ENCODE measurements around the gene DLGAP1. TPM values are rescaled to one million over a fixed set of nuclear protein-coding genes. Genes with fewer than 3 reads are reported as not detected.

Gene DLGAP1
- total RNA-seq, 4 donors from 2014 or later, result 0.13 to 6.2 (median 0.53) TPM

GRCh38 chr18:3468833-3469232 lies 986.3 kb downstream of the DLGAP1 start:
- in situ Hi-C loops (cut with MboI; ENCODE audit: low sequenced_read_pairs in 4 of 4) (loop anchor here in 2 of 4 donors (10.0 kb wide), 1 partner anchor 196 kb away; no protein-coding TSS in a partner anchor), intact Hi-C loops (cut with DNase I; ENCODE audit: low total_unique reads) (no loop called here)
- H3K27ac ChIP-seq, result no peak overlapping the region
- ATAC-seq, result no peak
- H3K27me3 ChIP-seq, result no peaks in the 10 kb centered on the region
- DNase-seq, result no peak
- H3K36me3 ChIP-seq, result no peaks in the 10 kb centered on the region
- H3K4me1 ChIP-seq, result no peaks in the 10 kb centered on the region
- no peaks in the 10 kb centered on the region for H3K9me3 ChIP-seq
- no peak for TF ChIP-seq POLR2A (IDR thresholded peaks at IDR 0.05)
- TF ChIP-seq, protein P1, sequence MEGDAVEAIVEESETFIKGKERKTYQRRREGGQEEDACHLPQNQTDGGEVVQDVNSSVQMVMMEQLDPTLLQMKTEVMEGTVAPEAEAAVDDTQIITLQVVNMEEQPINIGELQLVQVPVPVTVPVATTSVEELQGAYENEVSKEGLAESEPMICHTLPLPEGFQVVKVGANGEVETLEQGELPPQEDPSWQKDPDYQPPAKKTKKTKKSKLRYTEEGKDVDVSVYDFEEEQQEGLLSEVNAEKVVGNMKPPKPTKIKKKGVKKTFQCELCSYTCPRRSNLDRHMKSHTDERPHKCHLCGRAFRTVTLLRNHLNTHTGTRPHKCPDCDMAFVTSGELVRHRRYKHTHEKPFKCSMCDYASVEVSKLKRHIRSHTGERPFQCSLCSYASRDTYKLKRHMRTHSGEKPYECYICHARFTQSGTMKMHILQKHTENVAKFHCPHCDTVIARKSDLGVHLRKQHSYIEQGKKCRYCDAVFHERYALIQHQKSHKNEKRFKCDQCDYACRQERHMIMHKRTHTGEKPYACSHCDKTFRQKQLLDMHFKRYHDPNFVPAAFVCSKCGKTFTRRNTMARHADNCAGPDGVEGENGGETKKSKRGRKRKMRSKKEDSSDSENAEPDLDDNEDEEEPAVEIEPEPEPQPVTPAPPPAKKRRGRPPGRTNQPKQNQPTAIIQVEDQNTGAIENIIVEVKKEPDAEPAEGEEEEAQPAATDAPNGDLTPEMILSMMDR (IDR thresholded peaks at IDR 0.05 in 4 of 5, conservative IDR thresholded peaks at IDR 0.05 in 1 of 5), result no peak
- H3K4me3 ChIP-seq, result no peak overlapping the region

DNA sequence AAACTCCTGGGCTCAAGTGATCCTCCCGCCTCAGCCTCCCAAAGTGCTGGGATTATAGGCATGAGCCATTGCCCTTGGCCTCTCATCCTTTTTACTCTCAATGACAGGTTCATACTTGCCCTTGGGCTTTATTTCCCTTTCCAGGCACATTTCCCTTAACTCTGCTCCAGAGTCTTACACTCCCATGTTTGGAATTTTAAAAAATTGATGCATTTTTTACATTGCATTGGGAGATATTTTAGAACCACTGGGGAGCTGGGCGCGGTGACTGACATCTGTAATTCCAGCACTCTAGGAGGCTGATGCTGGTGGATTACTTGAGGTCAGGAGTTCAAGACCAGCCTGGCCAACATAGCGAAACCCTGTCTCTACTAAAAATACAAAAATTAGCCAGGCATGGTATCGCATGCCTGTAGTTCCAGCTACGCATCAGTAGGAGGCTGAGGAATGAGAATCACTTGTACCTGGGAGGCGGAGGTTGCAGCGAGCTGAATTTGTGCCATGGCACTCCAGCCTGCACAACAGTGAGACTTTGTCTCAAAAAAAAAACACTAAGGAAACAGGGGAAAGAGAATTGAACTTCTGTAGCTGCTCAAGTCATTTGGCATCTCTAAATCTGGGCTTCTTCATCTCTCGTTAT lies 986.9 kb downstream of the DLGAP1 start:
- in situ Hi-C loops (cut with MboI; ENCODE audit: low sequenced_read_pairs in 4 of 4), result loop anchor here in 2 of 4 donors (10.0 kb wide), 1 partner anchor 197 kb away; no protein-coding TSS in a partner anchor
- no peak overlapping the region for H3K4me3 ChIP-seq
- no peak for ATAC-seq

DNA sequence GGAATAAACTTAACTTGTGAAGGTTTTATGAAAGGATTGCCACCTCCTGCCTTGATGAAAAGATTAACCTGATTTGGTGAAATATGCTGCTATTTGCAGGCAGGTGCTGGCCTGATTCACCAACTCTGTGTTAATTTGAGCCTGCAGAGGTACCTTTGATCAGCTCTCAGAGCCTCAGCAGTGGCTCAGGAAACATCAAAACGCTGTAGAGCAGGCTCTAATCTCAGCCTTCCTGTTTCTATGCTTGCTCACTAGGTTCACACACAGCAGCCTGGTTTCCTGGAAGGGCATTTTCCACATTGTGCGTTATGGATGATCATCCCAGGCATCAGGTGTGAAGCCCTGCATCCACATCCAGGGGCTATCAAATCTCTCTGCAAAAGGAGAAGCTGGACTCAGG lies 988.2 kb downstream of the DLGAP1 start:
- DNase-seq (no peak), ATAC-seq (no peak)
- intact Hi-C loops (cut with DNase I; ENCODE audit: low total_unique reads) (no loop called here), in situ Hi-C loops (cut with MboI; ENCODE audit: low sequenced_read_pairs in 4 of 4) (loop anchor here in 2 of 4 donors (10.0 kb wide), 1 partner anchor 198 kb away; no protein-coding TSS in a partner anchor)
- Histone ChIP-seq H3K4me1 (no peaks in the 10 kb centered on the region), H3K27ac (no peak overlapping the region), H3K4me3 (no peak overlapping the region), H3K27me3 (no peaks in the 10 kb centered on the region), H3K36me3 (no peaks in the 10 kb centered on the region), H3K9me3 (no peaks in the 10 kb centered on the region)
- TF ChIP-seq, protein P1 (IDR thresholded peaks at IDR 0.05 in 4 of 5, conservative IDR thresholded peaks at IDR 0.05 in 1 of 5), result no peak
- no peak for TF ChIP-seq POLR2A (IDR thresholded peaks at IDR 0.05)

More for the DNA sequence above, 986.9 kb downstream of the DLGAP1 start:
- no peak for DNase-seq
- Histone ChIP-seq H3K27ac (no peak overlapping the region), H3K4me1 (no peaks in the 10 kb centered on the region), H3K36me3 (no peaks in the 10 kb centered on the region), H3K9me3 (no peaks in the 10 kb centered on the region), H3K27me3 (no peaks in the 10 kb centered on the region)
- no peak for TF ChIP-seq POLR2A (IDR thresholded peaks at IDR 0.05)
- TF ChIP-seq, protein P1 (IDR thresholded peaks at IDR 0.05 in 4 of 5, conservative IDR thresholded peaks at IDR 0.05 in 1 of 5), result no peak
- intact Hi-C loops (cut with DNase I; ENCODE audit: low total_unique reads), result no loop called here

GRCh38 chr18:3466045-3466444 lies 989.1 kb downstream of the DLGAP1 start:
- no peaks in the 10 kb centered on the region for H3K9me3 ChIP-seq
- ATAC-seq (no peak), DNase-seq (no peak)
- intact Hi-C loops (cut with DNase I; ENCODE audit: low total_unique reads) (no loop called here), in situ Hi-C loops (cut with MboI; ENCODE audit: low sequenced_read_pairs in 4 of 4) (loop anchor here in 2 of 4 donors (10.0 kb wide), 1 partner anchor 199 kb away; no protein-coding TSS in a partner anchor)
- H3K27ac ChIP-seq, result no peak overlapping the region
- H3K27me3 ChIP-seq, result no peaks in the 10 kb centered on the region
- no peak for TF ChIP-seq POLR2A (IDR thresholded peaks at IDR 0.05)
- TF ChIP-seq, protein P1 (IDR thresholded peaks at IDR 0.05 in 4 of 5, conservative IDR thresholded peaks at IDR 0.05 in 1 of 5), result no peak
- H3K4me1 ChIP-seq, result no peaks in the 10 kb centered on the region
- H3K36me3 ChIP-seq, result no peaks in the 10 kb centered on the region
- H3K4me3 ChIP-seq, result no peak overlapping the region
